Activated B cell treated with CpG ODN at 0.5 μM for 24 hours (primary cell): ENCODE measurements around the gene RNF169. TPM values are rescaled to one million over a fixed set of nuclear protein-coding genes. Genes with fewer than 3 reads are reported as not detected.

Source experiments
- ATAC-seq: fragments of 200-7000 bp; cut with Tn5 transposase; one replicate; pipeline ENCODE4 v1.10.0; 2021; ENCODE audit warnings: low read depth, mild to moderate bottlenecking, moderate library complexity
- CTCF ChIA-PET: fragments of 350-600 bp; sonication (Branson Sonifier 250); formaldehyde crosslinking; loops from one replicate; lab custom pipeline; 2021; ENCODE audit warnings: antibody characterized with exemption; lab: Charles Lee
- POLR2A ChIA-PET: fragments of 350-600 bp; sonication (Branson Sonifier 250); formaldehyde crosslinking; loops from one replicate; lab custom pipeline; 2021; ENCODE audit warnings: antibody characterized with exemption; lab: Charles Lee
- DNase-seq: peaks from one replicate; pipeline ENCODE4 v3.0.0; 2022
- H3K27ac Mint-ChIP-seq: one replicate; pipeline ENCODE4 v1.8.0; 2020; ENCODE audit warnings: mixed read lengths
- H3K27me3 Mint-ChIP-seq: one replicate; pipeline ENCODE4 v1.8.0; 2021; ENCODE audit warnings: mixed read lengths
- H3K36me3 Mint-ChIP-seq: one replicate; pipeline ENCODE4 v1.8.0; 2021; ENCODE audit warnings: low read depth, mixed read lengths
- H3K4me1 Mint-ChIP-seq: one replicate; pipeline ENCODE4 v1.8.0; 2021; ENCODE audit warnings: mixed read lengths
- H3K4me3 Mint-ChIP-seq: one replicate; pipeline ENCODE4 v1.8.0; 2020; ENCODE audit warnings: mild to moderate bottlenecking, mixed read lengths
- H3K9me3 Mint-ChIP-seq: one replicate; pipeline ENCODE4 v1.8.0; 2020; ENCODE audit warnings: mixed read lengths
- CTCF ChIP-seq: fragments of 200-600 bp; IDR thresholded peaks from one replicate; pipeline ENCODE4 v1.8.0; 2022; ENCODE audit warnings: antibody characterized with exemption, mild to moderate bottlenecking
- intact Hi-C: fragments of 100-400 bp; cut with micrococcal nuclease; formaldehyde crosslinking; loops from one replicate; pipeline ENCODE4 v1.15.1; 2024
- total RNA-seq: library from RNA; stranded (reverse); gene quantifications from 2 replicates; pipeline ENCODE4 v1.2.3, GENCODE V29; 2022

RNF169 gene
- total RNA-seq, 1 donor from 2014 or later, result 22.2 TPM

GRCh38 chr11:74783241-74783871, 34.7 kb downstream of the RNF169 start:
- no peak for TF ChIP-seq CTCF
- ATAC-seq (peak; percentile 86), DNase-seq (no peak)
- Mint-ChIP-seq H3K27me3 (no peaks in the 10 kb centered on the region), H3K9me3 (no peaks in the 10 kb centered on the region), H3K4me3 (peak overlapping the region; percentile 59), H3K4me1 (peaks cover 33% of the 10 kb centered on the region), H3K27ac (peak overlapping the region; percentile 68), H3K36me3 (peaks cover 7% of the 10 kb centered on the region)
- intact Hi-C loops, result loop anchor here (1.0 to 2.0 kb wide), 2 partner anchors 15 to 35 kb away; partner anchors contain the start of gene RNF169
- CTCF ChIA-PET, result no interaction called here
- POLR2A ChIA-PET, result interaction anchor here (0.6 to 1.3 kb wide), 2 partner anchors 34 to 38 kb away, joined by 4 to 7 read pairs; no protein-coding TSS in a partner anchor

GRCh38 chr11:74784234-74784633, 35.6 kb downstream of the RNF169 start:
- ATAC-seq (peak; percentile 47), DNase-seq (no peak)
- ChIA-PET CTCF (no interaction called here), POLR2A (no interaction called here)
- intact Hi-C loops, result no loop called here
- TF ChIP-seq CTCF, result no peak
- Mint-ChIP-seq H3K27ac (peak overlapping the region; percentile 59), H3K36me3 (peaks cover 7% of the 10 kb centered on the region), H3K4me3 (peak overlapping the region; percentile 55), H3K4me1 (peaks cover 31% of the 10 kb centered on the region), H3K9me3 (no peaks in the 10 kb centered on the region), H3K27me3 (no peaks in the 10 kb centered on the region)

- no peak for DNase-seq
- intact Hi-C loops, result no loop called here
- no peaks in the 10 kb centered on the region for H3K27me3 Mint-ChIP-seq
- peaks cover 11% of the 10 kb centered on the region for H3K36me3 Mint-ChIP-seq
- peak overlapping the region; percentile 59 for H3K27ac Mint-ChIP-seq
- H3K4me1 Mint-ChIP-seq, result peaks cover 29% of the 10 kb centered on the region
- POLR2A ChIA-PET, result no interaction called here
- TF ChIP-seq CTCF, result no peak
- H3K9me3 Mint-ChIP-seq, result no peaks in the 10 kb centered on the region
- ATAC-seq, result no peak
- H3K4me3 Mint-ChIP-seq, result no peak overlapping the region
- CTCF ChIA-PET, result no interaction called here
Observed at GRCh38 chr11:74784726-74785125, 36.1 kb downstream of the RNF169 start.

- ChIA-PET POLR2A (no interaction called here), CTCF (no interaction called here)
- H3K9me3 Mint-ChIP-seq, result no peaks in the 10 kb centered on the region
- intact Hi-C loops, result no loop called here
- TF ChIP-seq CTCF, result no peak
- peaks cover 29% of the 10 kb centered on the region for H3K4me1 Mint-ChIP-seq
- no peak for ATAC-seq
- no peak overlapping the region for H3K4me3 Mint-ChIP-seq
- H3K27me3 Mint-ChIP-seq, result no peaks in the 10 kb centered on the region
- H3K36me3 Mint-ChIP-seq, result peaks cover 30% of the 10 kb centered on the region
- no peak overlapping the region for H3K27ac Mint-ChIP-seq
- DNase-seq, result no peak
Observed at GRCh38 chr11:74786574-74786973, 37.9 kb downstream of the RNF169 start.

GRCh38 chr11:74791333-74792100, 42.9 kb downstream of the RNF169 start:
- H3K4me3 Mint-ChIP-seq, result no peak overlapping the region
- H3K27me3 Mint-ChIP-seq, result no peaks in the 10 kb centered on the region
- DNase-seq (no peak), ATAC-seq (no peak)
- peaks cover 3% of the 10 kb centered on the region for H3K4me1 Mint-ChIP-seq
- no peaks in the 10 kb centered on the region for H3K9me3 Mint-ChIP-seq
- ChIA-PET POLR2A (no interaction called here), CTCF (no interaction called here)
- no peak overlapping the region for H3K27ac Mint-ChIP-seq
- intact Hi-C loops, result no loop called here
- H3K36me3 Mint-ChIP-seq, result peaks cover 65% of the 10 kb centered on the region
- TF ChIP-seq CTCF, result no peak
